Loucy (cell line): Measurements from ENCODE around the gene AP2B1.

ENCODE experiments used
- CTCF ChIP-seq: fragments of 200-600 bp; sonication (generic); conservative IDR thresholded peaks from 2 replicates; pipeline ENCODE4 v1.5.1; 2014; ENCODE audit warnings: mild to moderate bottlenecking, antibody characterized with exemption, low read length
- EZH2phosphoT487 ChIP-seq: fragments of 200-600 bp; IDR thresholded peaks from 2 replicates; pipeline ENCODE4 v1.6.1; 2018; ENCODE audit warnings: antibody characterized with exemption, mild to moderate bottlenecking, moderate library complexity, borderline replicate concordance

GRCh38 chr17:35665662-35666061, 78.5 kb downstream of the AP2B1 start:
- TF ChIP-seq CTCF = no peak
- no peak for TF ChIP-seq EZH2phosphoT487
